Measurements from ENCODE around the gene CD151. TPM values are rescaled to one million over a fixed set of nuclear protein-coding genes. Genes with fewer than 3 reads are reported as not detected.

Gene CD151
- polyA plus RNA-seq, 3 donors, result 495 to 757 (median 531) TPM

DNA sequence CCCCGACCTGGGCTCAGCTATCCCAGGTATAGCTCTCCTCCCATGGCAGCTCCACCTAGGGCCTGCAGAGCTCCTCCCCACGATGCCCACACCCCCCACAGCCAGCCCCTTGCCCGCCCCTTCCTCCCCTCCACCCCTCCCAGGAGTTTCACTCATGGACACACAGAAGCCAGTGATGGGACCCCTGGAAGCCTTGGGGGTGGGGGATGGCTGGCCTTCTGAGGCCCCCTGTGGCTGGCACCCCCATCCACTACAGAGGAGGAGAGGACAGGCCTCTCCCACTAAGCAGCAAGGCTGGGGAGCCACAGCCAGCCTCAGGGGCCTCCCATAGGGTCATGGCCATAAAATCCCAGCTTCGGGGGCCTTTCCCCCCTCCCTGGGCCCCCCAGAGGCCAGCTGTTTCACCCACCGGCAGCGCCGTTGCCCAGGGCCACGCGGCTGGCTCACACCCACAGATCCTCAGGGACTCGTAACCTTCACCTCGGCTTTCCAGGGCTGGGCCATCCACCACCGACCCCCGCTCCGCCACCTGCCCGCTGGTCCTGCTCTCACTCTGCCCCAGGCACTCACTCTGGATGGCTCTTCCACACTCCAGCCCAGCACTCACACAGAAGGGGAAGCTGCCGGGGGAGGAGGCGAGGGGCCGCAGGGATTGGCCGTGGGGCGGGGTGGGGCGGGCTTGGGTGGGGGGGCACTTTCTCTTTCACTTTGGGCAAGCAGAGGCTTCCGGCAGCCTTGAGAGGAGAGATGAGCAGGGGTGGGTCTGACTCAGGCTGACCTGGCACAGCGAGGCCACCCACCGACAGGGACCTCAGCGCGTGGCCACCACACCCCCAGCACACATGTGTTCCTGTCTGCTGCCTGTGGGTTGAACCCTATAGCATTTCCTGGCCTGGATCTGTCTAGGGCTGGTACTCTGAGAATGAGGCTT, 36.9 kb upstream of the CD151 start:
- no peak overlapping the region for H3K27ac ChIP-seq (ENCODE audit: low read depth, low read length)
- WGBS, 3 donors, result 1 to 4% (median 3%) methylated on average over 26 of the region's 26 CpGs

DNA sequence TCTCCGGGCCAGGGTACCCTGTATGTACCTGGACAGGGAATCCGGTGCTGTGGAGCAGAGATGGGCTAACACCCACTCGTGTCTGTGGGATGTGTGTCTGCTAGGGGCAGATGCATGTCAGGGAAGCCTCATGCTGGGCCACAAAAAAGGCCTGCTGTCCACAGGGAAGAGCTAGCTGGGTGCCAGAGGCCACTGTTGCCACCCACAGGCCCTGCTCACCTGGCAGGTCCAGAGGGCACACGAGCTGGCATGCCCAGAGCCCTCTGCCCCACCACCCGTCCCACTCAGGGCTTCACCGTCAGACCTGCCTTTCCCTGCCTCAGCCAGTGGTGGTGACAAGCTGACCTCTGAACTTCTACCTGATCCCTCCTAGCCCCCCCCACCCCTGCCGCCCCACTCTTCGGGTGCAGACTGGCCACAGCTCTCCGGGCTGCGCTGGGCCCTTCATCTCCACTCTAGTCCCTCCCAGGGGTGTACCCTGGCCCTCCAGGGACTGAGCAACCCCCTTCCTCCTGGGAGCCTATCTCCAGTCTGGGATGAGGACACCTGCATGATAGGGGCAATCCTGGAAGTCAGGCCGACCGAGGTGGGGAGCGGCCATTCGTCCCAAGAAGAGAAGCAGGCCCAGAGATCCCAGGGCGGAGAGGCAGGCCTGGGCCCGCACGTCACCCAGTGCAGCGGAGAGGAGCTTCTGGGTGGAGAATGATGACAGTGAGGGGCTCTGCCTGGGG, 36.0 kb upstream of the CD151 start:
- WGBS, 3 donors, result 11 to 17% (median 17%) methylated on average over 17 to 18 of the region's 18 CpGs
- H3K27ac ChIP-seq (ENCODE audit: low read depth, low read length), result no peak overlapping the region

DNA sequence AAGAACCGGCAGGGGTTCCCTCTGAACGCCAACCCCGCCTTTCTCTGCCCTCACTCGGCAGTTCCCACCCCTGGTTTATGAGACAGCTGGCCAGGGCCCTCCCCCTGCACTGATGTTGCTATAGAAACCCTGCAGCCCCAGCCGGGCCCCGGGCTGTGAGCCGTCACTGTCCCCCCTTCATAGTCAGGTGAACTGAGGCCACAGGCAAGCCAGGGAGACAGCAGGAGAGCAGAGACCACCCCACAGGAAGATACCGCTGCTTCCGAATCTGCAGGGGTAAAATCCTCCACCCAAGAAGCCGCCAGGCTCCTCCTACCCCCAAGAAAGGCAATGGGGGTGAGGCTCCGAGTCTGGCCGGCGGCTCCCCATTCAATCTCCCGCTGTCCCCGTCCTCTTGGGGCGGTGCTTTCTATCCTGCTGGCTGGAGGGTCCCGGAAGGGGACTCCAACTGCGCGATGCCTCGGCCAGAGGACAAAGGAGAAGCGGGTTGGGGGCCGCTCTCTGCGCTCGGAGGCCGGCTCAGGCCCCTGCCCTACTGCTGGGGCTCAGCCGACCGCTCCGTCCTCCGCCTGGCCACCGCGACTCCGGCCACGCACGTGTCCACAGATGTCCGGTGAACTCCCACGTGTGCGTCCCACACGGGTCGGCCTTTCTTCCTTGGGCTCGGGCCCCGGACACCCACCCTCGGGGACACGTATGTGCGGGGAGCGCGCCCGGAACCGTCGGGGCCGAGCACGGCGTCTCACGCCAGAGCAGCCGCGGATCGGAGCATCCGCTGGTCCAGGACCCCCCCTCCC, 35.3 kb upstream of the CD151 start:
- no peak overlapping the region for H3K27ac ChIP-seq (ENCODE audit: low read depth, low read length)
- 0% methylated on average over 45 to 57 of the region's 57 CpGs for WGBS, 3 donors

DNA sequence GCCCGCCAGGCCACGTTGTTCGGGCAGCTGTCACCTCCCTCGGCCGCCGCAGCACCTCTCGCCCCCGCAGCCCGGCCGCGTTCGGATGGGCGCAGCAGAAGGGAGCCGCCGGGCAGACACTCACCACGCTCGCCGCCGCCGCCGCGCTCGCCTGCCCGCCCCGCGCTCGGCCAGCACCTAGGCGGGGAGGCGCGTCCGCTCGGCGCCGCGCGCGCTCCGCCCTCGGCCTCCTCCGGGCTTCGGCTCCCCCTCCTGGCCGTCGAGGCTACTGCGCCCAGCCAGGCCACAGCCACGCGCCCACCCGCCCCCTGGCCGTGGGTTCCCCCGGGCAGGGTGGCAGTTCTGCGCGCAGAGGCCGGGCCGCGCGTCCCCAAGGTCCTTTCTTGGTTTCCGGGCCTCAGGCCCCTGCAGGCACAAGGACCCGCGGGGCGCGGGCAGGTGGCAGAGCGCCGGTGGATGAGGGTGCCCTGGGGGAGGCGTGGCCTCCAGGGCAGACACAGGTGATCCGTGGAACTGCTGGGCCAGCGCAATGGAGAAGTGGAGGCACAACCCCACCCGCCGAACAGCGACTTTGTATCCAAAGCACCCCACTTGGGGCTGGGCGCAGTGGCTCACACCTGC, 34.5 kb upstream of the CD151 start, which contains the start of gene SLC25A22:
Gene SLC25A22 (minus strand): TSS at position 189 of the 621 bp plus-strand sequence. CDS start 3,275 bp downstream, outside the sequence.
- 3 to 4% (median 3%) methylated on average over 50 to 64 of the region's 69 CpGs for WGBS, 3 donors
- H3K27ac ChIP-seq (ENCODE audit: low read depth, low read length), result no peak within 1 kb of the TSS

DNA sequence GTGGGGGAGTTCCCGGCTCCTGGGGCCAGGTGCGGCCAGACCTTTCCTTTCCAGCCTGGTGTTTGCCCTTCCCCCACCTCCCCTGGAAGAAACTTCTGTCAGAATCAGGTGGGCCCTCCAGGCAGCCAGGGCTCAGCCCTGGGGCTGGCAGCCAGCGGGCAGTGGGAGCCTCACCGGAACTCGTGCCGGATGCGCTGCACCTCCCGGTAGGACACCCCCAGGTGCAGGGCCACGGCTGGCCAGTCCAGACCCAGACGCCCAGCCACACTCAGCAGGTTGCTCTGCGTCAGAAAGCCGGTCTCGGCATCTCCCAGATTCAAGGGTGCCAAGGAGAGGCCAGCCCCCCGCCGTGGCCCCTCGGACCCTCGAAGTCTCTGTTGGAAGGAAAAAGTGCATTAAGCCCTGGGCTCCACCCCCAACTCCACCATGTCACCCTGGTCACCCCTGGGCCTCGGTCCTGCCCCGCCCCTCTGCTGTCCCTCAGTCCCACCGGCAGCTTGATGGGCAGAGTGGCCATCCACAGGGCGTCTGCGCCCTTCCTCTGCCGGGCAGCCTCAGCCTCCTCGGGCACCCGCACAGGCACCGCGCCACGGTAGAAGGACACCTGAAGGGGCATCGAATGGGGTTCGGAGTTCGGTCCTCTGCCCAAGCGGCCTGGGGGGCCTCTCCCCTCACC, 33.0 kb upstream of the CD151 start:
- 86 to 96% (median 94%) methylated on average over 25 to 32 of the region's 32 CpGs for WGBS, 3 donors
- no peak overlapping the region for H3K27ac ChIP-seq (ENCODE audit: low read depth, low read length)

DNA sequence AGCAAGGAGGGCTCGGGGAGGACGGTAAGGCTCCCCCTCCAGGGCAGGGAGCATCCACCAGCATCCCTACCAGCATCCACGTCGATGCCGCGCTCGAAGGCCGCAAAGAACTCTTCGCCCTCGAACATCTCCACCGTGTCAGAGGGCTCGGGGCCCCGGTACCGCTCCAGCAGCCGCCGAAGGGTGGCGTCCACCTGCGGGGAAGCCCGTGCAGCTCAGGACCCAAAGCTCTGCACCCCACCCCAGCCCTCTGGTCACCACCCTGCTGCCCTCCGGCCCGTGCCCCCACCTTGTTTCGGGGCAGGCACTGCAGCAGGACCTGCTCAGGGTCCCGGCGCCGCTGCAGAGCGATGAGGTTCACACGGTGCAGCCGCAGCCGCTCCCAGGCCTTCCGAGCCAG, 32.3 kb upstream of the CD151 start:
- WGBS, 3 donors, result 91 to 95% (median 94%) methylated on average over 30 of the region's 30 CpGs
- H3K27ac ChIP-seq (ENCODE audit: low read depth, low read length), result no peak overlapping the region

DNA sequence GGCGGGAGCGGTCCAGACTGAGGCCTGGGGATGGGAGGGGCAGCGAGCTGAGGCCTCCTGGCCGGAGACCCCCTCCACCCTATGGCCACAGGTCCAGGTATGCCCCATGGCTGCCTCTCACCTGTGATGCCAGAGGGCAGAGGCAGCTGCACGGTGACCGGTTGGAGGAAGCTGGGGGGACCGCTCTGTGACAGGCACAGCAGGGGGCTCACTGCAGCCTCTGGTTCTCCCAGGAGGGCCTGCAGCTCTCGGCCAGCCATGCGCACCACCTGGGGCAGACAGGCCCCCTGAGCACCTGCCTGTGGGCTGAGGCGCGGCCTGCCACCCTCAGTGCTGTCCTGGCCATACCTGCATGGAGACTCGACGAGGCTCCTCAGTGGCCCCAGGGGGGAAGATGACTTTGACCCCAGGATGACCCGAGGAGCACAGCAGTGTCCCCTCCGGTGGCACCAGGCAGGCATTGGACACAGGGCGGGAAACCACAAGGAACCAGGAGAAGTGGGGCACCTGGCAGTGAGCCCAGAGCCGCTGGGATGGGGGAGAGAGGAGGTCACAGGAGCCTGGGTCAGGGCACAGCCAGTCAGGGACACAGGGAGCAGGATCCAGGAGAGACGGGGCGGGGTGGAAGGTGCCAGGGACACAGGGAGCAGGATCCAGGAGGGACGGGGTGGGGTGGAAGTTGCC, 31.5 kb upstream of the CD151 start:
- H3K27ac ChIP-seq (ENCODE audit: low read depth, low read length), result no peak overlapping the region
- WGBS, 3 donors, result 91 to 93% (median 93%) methylated on average over 18 to 20 of the region's 20 CpGs

DNA sequence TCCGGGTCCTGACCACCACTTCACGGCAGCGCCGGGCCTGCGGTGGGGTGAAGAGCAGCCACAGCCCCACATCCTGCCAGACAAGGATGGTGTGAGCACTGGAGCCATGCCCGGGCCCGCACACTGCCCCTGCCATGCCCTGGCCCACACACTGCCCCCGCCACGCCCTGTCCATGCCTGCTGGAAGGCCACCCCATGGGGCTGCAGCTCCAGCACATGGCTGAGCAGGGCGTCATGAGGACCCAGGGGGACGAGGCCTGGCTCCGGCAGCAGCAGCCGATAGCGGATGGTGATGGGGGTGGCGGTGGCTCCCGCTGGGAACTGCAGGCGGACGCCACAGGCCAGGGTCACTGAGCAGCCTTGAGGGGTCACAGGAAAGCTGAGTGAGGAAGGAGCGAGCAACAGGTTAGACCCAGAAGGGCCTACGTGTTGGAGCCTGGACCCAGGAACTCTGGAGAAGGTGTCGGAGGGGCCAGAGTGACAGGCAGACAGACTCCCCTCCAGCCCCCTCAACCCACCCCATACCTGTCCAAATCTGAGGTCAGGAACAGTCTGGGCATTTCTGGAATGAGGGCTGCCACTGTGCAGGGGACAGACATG, 30.6 kb upstream of the CD151 start:
- no peak overlapping the region for H3K27ac ChIP-seq (ENCODE audit: low read depth, low read length)
- 96 to 98% (median 97%) methylated on average over 21 of the region's 21 CpGs for WGBS, 3 donors

DNA sequence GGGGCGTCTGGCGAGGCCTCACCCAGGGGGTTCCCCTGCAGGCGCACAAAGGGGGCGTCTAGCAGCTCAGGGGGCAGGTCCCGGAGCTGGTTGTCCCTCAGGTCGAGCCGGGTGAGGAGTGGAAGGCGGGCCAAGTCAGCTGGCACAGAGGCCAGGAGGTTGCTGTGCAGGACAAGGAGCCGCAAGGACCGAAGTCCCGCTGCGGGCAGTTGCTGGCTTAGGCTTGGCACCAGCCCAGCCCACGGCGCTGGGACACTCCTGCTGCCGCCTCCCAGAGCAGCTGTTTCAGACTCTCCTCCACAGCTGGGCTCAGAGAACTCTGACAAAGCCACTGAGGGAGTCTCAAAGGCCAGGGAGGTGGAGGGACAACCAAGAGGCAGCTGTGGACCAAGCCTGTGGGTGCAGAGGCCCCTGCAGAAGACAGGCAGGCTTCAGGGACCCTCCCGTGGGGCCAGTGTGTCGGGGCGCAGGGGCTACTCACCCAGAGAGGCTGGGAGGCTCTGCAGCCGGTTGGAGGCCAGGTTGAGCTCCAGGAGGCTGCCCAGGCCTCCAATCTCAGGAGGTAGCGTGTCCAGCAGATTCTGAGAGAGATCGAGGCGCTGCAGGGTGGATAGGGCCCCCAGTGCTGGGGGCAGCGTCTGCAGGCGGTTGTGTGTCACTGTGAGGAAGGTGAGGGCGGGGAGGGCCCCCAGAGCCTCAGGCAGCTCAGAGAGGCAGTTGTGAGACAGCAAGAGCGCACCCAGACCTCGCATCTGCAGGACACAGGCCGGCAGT, 29.9 kb upstream of the CD151 start:
- no peak overlapping the region for H3K27ac ChIP-seq (ENCODE audit: low read depth, low read length)
- WGBS, 3 donors, result 91 to 94% (median 93%) methylated on average over 28 of the region's 28 CpGs

DNA sequence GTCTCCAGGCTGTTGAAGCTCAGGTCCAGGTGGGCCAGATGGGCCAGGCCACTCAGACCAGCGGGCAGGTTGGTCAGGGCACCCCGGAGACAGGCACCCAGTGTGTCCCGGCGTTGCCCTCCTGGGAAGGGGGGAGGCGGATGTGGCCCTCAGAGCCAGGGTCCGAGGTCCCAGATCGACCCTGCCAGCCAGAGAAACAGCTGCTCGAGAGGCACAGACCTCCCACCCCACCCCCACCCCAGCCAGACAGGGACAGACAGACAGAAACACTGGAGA, 29.3 kb upstream of the CD151 start:
- 74 to 100% (median 89%) methylated on average over 4 to 8 of the region's 8 CpGs for WGBS, 3 donors

DNA sequence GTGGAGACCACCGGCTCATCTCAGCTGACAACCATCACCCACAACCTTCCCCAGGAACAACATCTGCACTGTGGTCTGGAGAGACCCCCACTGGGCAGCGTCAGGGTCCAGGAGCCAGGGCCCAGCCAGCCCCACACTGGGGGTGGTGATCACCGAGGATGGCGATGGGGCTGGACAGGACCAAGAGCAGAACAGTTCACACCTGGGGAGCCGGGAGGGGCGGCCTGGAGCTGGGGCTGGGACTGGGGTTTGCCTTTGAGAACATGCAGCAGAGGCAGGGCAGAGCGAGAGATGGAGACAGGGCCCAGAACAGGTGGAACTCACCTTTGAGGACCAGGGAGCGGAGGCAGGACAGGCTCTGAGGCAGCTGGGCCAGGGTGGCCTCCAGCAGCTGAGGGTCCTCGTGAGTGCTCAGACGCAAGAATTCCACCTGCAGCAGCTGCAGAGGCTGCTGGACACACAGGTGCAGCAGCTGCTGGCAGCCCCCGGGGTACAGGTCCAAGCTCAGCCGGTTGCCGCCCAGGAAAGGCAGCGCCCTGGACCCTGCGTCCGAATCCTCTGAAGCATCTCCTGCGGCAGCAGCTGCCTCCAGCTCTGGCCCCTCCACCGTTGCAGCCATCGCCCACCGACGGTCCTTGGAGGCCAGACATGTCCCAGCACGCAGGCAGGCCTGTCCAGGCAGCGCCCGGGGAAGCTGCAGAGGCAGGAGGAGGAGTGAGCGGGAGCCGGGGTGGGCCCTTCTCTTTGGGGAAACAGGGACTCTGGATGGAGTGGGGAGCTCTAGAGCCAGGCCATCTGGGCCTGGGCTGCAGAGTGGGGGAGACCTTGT, 28.8 kb upstream of the CD151 start:
- WGBS, 3 donors, result 55 to 59% (median 57%) methylated on average over 24 to 26 of the region's 26 CpGs
- no peak overlapping the region for H3K27ac ChIP-seq (ENCODE audit: low read depth, low read length)

More for the DNA sequence above, 29.3 kb upstream of the CD151 start:
- H3K27ac ChIP-seq (ENCODE audit: low read depth, low read length), result no peak overlapping the region

DNA sequence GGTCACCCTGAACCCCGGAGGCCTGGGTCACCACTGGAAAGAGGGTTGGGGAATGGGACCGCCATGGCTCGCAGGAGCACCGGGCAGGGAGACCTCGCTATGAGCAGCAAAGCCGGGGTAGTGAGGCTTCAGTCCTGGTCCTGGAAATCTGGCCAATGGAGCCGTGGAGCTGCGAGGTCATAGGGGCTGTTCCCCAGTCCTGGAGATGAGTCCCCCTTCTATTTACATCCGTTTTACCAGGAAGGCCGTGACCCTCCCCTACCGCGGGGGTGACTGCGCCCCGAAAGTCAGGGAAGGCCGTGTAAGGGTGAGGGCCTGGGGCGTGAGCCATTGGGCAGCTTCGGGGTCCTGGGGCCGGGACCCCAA, 28.2 kb upstream of the CD151 start:
- no peak overlapping the region for H3K27ac ChIP-seq (ENCODE audit: low read depth, low read length)
- WGBS, 3 donors, result 5 to 6% (median 6%) methylated on average over 18 of the region's 18 CpGs

DNA sequence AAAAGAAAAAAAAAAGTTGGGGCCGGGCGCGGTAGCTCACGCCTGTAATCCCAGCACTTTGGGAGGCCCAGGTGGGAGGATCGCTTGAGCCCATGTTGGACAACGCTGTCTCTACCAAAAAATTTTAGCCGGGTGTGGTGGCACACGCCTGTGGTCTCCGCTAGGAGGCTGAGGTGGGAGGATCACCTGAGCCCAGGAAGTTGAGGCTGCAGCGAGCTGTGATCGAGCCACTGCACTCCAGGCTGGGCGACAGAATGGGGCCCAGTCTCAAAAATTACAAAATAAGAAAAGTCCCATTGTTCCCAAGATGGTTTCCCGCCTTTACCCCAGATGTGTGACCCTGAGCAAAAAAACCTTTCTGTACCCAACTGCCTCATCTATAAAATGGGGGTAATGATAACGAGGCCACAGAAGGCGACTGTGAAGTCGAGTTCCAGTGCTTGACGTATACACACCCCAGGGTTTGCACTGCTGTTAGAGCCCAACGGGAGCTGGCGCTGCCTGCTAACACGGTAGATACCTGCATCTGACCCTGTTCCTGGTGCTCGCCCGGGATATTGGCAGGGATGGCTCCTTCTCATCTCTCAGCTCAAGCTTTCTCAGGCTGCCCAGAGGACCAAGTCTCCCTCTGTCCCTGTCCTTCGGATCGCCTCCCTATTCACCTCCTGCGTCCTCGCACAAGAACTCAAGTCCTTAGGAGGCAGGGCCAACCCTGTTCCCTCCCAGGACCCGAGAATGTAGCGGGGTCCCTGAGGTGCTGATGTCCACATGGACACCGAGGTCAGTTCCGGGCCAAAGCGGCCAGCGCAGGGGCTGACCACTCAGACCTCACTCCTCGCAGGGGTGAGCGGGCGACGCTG, 24.1 kb upstream of the CD151 start:
- 30 to 32% (median 31%) methylated on average over 36 of the region's 36 CpGs for WGBS, 3 donors
- peak overlapping the region; percentile 97 for H3K27ac ChIP-seq (ENCODE audit: low read depth, low read length)

DNA sequence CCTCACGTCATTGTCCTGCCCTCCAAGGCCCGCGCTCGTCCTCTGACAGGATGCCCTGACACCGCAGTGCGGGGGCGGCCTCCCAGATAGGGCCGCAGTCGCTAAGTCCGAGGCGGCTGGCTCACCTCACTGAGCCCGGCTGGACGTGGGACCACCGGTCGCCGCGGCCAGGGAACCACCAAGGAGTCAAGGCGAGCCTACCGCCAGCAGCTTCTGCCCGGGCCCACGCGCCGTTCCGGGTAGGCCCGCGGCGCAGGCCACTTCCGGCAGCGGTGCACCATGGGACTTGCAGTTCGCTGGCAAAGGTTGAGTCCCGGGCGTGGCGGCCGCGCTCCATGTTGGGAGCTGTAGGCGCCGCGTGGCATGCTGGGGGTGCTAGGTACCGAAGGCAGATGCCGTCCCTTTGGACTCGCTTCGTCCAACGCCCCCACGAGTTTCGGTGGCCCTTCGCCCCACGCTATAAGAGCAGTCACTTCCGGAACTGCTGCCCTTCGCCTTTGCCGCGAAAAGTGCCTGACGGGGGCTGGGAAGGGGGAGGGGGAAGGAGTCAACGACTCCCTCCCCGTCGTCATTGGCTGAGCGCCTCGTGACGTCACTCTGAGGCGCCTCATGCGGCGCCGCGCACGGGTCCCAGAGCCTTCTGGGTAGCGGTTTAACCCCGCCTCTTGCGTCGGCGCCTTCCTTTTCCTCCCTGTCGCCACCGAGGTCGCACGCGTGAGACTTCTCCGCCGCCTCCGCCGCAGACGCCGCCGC, 23.3 kb upstream of the CD151 start, which contains the start of gene RPLP2:
Gene RPLP2 (plus strand): TSS at position 681 of the 753 bp plus-strand sequence. CDS start 268 bp downstream, outside the sequence.
- 0% methylated on average over 67 to 81 of the region's 81 CpGs for WGBS, 3 donors
- peak within 1 kb of the TSS; percentile 97 for H3K27ac ChIP-seq (ENCODE audit: low read depth, low read length)
